Coronary artery (tissue), 2 donors: ENCODE data around the gene UNC93A.
"Not testable (repeated sequence)": the region's sequence is repeated elsewhere in the genome, so short reads cannot be mapped to it uniquely, and the experiment has no call there.

Source experiments
- DNase-seq: peaks from one replicate; pipeline ENCODE4 v3.0.0-alpha.2; 2017; ENCODE audit warnings: low spot score
- H3K27ac ChIP-seq, 2 donors: fragments of 200-600 bp; sonication (generic); one replicate each; pipeline ENCODE4 v1.5.1; 2016 to 2019
- H3K4me3 ChIP-seq: fragments of 200-600 bp; sonication (generic); 2 replicates; pipeline ENCODE4 v1.5.1; 2016; ENCODE audit warnings: mild to moderate bottlenecking, moderate library complexity
- TF ChIP-seq, protein P1 (sequence below): fragments of 200-600 bp; sonication (generic); IDR thresholded peaks from one replicate; pipeline ENCODE4 v1.5.1; 2019; ENCODE audit warnings: antibody characterized with exemption

UNC93A gene

DNA sequence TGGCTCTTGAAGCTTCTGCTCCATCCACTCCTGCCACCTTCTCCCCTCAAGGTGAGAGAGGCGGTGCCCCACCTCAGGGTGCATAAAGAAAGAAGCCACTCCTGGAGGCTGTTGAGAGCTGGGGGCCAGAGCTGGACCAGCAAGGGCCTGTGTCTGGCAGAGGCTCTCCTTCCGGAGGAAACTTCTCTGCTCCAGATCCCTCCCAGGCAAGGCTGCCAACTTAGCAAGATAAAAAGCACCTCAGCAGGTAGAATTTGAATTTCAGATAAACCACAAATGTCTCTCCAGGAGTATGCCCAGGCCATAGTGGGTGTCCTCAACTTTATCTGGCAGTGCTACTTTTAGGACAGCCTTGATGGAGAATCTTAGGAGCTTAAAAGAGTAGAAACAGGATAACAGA is 13.8 kb downstream of the UNC93A start:
- no peak overlapping the region for H3K4me3 ChIP-seq
- DNase-seq: no peak
- TF ChIP-seq, protein P1, sequence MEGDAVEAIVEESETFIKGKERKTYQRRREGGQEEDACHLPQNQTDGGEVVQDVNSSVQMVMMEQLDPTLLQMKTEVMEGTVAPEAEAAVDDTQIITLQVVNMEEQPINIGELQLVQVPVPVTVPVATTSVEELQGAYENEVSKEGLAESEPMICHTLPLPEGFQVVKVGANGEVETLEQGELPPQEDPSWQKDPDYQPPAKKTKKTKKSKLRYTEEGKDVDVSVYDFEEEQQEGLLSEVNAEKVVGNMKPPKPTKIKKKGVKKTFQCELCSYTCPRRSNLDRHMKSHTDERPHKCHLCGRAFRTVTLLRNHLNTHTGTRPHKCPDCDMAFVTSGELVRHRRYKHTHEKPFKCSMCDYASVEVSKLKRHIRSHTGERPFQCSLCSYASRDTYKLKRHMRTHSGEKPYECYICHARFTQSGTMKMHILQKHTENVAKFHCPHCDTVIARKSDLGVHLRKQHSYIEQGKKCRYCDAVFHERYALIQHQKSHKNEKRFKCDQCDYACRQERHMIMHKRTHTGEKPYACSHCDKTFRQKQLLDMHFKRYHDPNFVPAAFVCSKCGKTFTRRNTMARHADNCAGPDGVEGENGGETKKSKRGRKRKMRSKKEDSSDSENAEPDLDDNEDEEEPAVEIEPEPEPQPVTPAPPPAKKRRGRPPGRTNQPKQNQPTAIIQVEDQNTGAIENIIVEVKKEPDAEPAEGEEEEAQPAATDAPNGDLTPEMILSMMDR: no peak
- no peak overlapping the region for H3K27ac ChIP-seq

- Histone ChIP-seq H3K4me3 (no peak overlapping the region), H3K27ac (no peak overlapping the region)
- TF ChIP-seq, protein P1: no peak
- no peak for DNase-seq
These were observed 14.7 kb downstream of the UNC93A start for GRCh38 chr6:167305796-167306195.

- TF ChIP-seq, protein P1: no peak
- H3K27ac ChIP-seq: no peak overlapping the region
- DNase-seq: no peak
- no peak overlapping the region for H3K4me3 ChIP-seq
These were observed 15.4 kb downstream of the UNC93A start for GRCh38 chr6:167306401-167306998.

GRCh38 chr6:167307342-167307955 is 16.3 kb downstream of the UNC93A start:
- Histone ChIP-seq H3K4me3 (no peak overlapping the region), H3K27ac (no peak overlapping the region)
- DNase-seq: no peak
- TF ChIP-seq, protein P1: no peak

GRCh38 chr6:167308207-167308606 is 17.1 kb downstream of the UNC93A start:
- no peak for DNase-seq
- Histone ChIP-seq H3K4me3 (no peak overlapping the region), H3K27ac (no peak overlapping the region)
- TF ChIP-seq, protein P1: no peak

DNA sequence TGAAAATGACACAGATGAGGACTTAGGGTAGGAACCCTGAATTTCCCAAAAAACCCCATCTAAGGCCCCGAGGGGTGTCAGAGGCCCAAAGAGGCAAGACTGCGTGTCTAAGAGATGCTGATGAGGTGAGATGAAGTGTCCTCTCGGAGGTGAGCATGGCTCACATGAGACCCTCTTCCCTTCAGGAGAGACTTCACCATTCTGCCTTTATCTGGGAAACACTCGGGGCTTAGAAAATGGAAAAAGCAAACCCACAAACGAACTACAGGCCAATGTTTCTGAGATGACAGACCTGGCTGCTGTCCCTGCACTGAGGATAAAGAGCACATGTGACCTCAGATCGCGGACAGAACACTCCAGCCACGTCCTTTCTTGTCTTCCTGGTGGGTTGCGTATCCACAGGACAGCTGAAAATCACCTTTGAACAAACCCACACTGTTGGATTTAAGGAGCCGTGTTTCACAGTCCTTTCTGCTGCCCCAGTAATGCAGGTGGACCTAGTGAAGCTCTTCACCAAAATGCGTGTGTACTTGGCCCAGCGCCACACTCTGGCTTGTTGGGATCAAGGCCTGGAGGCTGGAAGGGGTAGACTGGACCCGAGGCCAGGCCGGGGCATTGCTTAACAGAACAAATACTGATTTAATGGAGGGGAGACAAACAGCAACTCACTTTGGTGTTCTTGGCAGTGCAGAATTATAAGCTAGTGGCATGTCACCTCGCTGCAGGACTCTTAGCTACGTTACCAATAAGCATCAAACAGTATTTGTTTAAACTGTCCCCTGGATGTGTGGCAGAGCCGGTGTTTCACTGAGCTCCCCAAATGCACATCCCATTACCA is 18.5 kb downstream of the UNC93A start:
- not testable (repeated sequence) for H3K4me3 ChIP-seq, DNase-seq, H3K27ac ChIP-seq

- Histone ChIP-seq H3K4me3 (no peak overlapping the region), H3K27ac (no peak overlapping the region)
- DNase-seq: no peak
- TF ChIP-seq, protein P1: no peak
These were observed 20.2 kb downstream of the UNC93A start for GRCh38 chr6:167311286-167311685.

DNA sequence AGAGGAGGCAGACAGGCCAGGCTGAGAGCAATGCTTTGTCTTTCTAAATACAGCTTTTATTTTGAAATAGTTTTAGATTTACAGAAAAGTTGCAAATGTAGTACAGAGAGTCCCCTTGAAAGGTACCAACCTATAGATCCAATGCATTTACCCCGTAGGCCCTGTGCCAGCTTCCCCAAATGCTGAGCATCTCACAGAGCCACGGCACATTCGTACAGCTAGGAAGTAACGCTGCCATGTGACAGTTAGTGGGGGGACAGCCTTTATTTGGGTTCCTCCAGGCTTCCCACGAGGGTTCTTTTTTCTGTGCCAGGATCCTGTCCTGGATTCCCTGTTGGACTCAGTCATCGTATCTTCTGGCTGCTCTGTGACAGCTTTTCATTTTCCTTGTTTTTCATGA is 20.6 kb downstream of the UNC93A start:
- not testable (repeated sequence) for H3K27ac ChIP-seq, DNase-seq, H3K4me3 ChIP-seq
